Stimulated activated CD4-positive, alpha-beta T cell treated with anti-CD3 and anti-CD28 coated beads, TNF-alpha, amount 100 ng/mL, for 4 hours (primary cell): Measurements from ENCODE around the gene INPP5D.
"Not testable (repeated sequence)": the region's sequence is repeated elsewhere in the genome, so short reads cannot be mapped to it uniquely, and the experiment has no call there.

Source experiments
- DNase-seq, 3 experiments: peaks; one replicate each; pipeline ENCODE4 v3.0.0-alpha.2; 2020; ENCODE audit warnings: low read depth in 3 of 3

INPP5D gene

DNA sequence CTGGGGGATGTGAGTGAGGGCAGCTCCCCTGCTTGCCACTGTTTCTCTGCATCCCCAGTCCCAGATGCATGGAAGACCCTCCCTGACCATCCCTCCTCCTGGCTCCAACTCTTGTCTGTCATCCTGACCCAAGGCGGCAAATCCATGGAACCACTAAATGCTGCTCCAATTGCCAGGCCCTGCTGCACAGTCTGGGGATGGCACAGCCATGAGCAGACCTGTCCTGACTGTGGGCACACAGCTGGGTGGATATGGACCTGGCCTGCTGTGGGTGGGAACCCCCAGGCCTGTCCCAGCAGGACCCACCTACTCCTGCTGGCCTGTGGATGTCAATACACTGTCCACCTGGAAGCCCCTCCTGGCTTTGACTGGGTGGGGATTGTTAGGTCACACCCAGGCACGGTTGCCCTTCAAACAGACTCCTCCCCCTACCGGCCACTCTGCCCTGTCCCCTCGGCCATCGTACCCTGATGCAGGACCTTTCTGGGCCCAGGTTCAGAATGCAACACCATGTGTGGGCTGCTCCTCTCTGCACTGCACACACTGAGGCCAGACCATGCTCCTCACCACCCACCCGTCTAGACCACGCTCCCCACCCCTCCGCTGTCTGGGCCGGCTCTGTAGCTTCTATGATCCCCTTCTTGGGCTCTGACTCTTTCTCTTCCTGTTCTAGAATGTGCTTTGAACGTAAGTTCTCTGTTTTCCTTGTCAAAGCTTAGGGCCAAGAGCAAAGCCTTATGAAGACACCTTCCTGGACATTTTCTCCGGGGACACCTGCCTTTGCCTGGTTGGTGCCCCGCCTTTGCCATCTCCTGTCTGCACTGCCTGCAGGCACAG is 57.9 kb downstream of the INPP5D start:
- DNase-seq = no peak

- no peak for DNase-seq
Observed at GRCh38 chr2:233118648-233119000, 58.5 kb downstream of the INPP5D start.

- DNase-seq = no peak
Observed at GRCh38 chr2:233119123-233119522, 59.0 kb downstream of the INPP5D start.

- no peak for DNase-seq
Observed at GRCh38 chr2:233119806-233120205, 59.7 kb downstream of the INPP5D start.

- DNase-seq = no peak
Observed at GRCh38 chr2:233120459-233120858, 60.3 kb downstream of the INPP5D start.

GRCh38 chr2:233121856-233122255 is 61.7 kb downstream of the INPP5D start:
- no peak for DNase-seq

DNA sequence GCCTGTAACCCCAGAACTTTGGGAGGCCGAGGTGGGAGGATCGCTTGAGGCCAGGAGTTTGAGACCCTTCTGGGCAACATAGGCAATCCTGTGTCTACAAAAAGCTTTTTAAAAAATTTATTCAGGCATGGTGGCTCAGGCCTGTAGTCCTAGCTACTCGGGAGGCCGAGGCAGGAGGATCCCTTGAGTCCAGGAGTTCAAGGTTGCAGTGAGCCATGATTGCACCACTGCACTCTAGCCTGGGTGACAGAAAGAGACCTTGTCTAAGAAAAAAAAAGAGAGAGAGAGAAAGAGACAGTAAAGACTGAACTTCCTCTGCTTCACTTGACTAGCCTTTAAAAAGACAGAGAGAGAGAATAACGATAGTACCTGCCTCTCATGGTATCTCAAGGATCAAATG is 62.4 kb downstream of the INPP5D start:
- no peak for DNase-seq

DNA sequence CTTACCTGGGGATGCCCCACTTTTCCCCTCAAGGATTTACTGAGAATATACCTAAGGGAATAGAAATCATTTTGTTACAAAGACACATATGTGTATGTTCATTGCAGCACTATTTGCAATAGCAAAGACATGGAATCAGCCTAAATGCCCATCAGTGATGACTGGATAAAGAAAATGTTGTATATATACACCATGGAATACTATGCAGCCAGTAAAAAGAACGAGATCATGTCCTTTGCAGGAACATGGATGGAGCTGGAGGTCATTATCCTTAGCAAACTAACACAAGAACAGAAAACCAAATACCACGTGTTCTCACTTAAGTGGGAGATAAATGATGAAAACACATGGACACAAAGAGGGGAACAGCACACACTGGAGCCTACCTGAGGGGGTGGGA is 63.4 kb downstream of the INPP5D start:
- DNase-seq = not testable (repeated sequence)

GRCh38 chr2:233124421-233125080 is 64.4 kb downstream of the INPP5D start:
- no peak for DNase-seq

DNA sequence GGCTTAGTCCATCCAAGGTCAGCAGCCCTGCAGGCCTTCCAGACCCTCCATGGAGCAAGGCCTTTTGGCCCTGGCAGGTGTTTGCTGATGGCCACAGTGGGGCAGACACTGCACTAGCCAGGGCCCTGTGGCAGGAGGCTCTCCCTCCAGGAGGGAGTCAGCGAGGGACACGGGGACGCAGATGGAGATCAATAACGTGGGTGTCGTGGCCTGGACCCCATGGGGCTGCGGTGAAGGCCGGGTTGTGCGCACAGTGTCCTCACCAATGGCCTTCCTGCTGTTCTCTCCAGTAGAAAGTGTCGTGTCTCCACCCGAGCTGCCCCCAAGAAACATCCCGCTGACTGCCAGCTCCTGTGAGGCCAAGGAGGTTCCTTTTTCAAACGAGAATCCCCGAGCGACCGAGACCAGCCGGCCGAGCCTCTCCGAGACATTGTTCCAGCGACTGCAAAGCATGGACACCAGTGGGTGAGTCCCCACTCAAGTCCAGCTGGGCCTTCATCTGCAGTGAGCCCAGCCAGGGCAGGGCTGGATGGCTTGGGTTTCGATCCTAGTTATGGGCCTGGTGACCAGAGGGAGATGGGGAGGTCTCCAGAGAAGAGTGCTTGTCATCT is 65.4 kb downstream of the INPP5D start:
- DNase-seq = no peak

GRCh38 chr2:233129351-233129978 is 69.3 kb downstream of the INPP5D start:
- no peak for DNase-seq

- DNase-seq = no peak
Observed at GRCh38 chr2:233130024-233130423, 69.9 kb downstream of the INPP5D start.

- no peak for DNase-seq
Observed at GRCh38 chr2:233130481-233131020, 70.4 kb downstream of the INPP5D start.

DNA sequence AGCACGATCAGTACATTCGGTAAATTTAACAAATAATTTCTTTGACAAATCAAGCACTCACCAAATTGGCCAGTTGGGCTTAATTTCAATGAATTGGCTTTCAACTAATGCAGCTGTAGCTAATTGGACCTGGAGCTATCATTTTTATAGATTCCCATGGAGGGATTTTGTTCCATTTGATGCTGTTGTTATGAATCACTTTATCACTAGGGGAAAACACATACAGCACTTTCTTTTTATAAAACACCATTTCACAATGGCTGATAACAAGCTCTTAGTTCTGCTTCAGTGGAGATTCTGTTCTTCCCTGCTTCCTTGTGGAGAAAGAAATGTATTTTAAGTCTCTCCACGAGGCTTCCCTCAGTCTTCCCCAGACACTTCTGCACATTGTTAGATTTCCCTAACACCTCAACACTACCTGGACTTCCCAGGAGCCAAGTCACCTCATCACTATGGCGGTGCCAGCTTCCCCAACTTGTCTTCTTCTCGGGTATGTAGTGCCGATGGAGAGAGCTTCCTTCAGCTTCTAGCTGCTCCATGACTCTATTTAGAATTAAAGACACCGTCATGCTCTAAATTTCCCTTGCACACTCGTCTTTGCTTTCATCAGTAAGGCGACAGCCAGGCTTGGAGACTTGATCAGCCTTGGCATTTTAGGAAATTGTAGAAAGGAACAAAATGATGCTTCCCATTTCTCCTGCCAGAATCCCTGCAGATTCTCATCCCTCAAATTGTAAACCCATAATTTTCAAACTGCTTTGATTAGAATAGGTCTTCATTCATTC is 72.0 kb downstream of the INPP5D start:
- DNase-seq = no peak

- no peak for DNase-seq
Observed at GRCh38 chr2:233133239-233133638, 73.1 kb downstream of the INPP5D start.

GRCh38 chr2:233135421-233135820 is 75.3 kb downstream of the INPP5D start:
- no peak for DNase-seq

GRCh38 chr2:233137040-233137439 is 76.9 kb downstream of the INPP5D start:
- DNase-seq = no peak

DNA sequence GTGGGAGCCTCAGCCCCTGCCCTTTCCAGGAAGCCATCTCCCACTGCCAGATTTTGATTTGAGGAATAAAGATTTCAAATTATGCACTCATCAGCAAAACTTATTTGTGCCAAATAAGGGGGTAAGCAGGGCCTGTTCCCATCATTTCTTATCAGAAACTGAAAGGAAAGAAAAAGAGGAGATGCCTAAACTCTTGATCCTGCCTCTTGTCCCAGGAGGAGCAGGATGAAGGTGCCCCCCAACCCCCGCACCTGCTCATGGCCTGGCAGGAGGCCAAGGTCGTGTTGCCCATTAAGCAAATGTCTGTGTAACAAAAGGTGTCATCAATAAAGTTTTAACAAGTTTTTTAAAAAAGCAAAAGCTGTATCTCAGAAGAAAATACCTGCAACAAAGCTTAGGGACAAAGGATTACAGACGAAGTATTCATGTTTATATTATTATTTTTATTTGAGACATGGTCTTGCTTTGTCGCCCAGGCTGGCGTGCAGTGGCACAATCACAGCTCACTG is 80.0 kb downstream of the INPP5D start:
- DNase-seq = no peak

DNA sequence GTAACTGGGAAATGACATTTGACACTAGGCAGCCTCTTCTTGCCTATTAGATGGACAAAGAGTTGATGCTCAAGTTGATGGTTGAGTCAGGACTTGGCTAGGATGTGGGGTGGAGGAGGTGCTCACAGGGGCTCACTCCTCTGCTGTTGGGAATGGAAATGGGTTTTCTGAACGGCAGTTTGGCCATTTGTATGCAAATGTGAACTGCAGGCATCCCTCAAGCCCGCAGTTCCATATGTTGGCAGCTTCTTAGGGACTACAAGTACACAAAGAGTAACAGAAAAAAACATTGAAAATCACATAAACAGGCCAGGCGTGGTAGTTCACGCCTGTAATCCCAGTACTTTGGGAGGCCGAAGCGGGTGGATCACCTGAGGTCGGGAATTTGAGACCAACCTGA is 80.8 kb downstream of the INPP5D start:
- no peak for DNase-seq

DNA sequence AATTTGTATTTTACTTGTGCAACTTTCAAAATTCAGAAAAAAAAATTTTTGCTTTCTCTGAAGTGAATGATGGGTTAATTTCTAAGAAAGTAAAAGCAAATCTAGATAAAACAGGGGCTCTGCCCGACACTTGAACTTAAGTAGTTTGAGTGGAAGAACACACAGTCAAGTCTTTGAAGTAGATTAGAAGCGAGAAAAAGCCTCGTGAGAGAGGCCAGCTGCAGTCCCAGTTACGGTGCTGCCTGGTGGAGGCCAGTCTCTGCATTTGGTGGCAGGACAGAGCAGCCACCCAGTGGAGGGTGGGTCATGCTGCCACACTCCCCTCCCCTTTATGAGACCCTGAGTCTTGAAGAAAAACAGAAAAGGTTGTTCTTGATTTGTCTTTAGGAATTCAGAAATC is 81.8 kb downstream of the INPP5D start:
- DNase-seq = no peak

DNA sequence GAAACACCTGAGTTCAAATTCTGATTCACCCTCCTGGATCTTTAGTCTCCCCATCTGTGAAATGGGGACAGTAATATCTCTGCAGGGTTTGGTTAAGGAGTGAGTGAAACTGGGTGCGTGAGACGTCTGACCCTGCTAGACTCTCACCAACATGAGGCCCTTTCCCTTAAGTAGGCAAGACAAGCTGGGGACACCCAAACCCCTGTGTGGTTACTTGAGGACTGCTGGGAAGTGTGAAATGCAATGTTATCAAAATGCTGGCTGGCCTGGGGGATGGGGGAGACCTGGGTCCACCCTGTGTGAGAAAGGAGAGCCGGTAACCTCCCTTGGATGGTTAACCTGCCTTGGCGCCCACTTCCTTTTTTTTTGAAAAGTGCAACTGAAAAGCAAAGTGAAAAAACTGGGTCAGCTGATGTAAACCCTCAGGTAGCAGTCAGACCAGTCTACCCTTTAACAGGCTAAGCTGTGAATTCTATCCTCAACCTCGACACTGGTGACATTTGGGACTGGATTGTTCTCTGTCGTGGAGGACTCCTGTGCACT is 82.3 kb downstream of the INPP5D start:
- no peak for DNase-seq
